OCI-LY3 (cell line): ENCODE results near the gene EFCAB5.

Experiments used
- CTCF ChIP-seq: fragments of 200-600, 300-600 bp; sonication (generic); IDR thresholded peaks from 2 replicates; pipeline ENCODE4 v1.5.1; 2014; ENCODE audit warnings: antibody characterized with exemption, low read length, low read depth
- EZH2phosphoT487 ChIP-seq: fragments of 200-600 bp; shearing (Covaris generic); IDR thresholded peaks from 2 replicates; pipeline ENCODE4 v1.6.1; 2018; ENCODE audit warnings: antibody characterized with exemption, mixed run types, low read depth

DNA sequence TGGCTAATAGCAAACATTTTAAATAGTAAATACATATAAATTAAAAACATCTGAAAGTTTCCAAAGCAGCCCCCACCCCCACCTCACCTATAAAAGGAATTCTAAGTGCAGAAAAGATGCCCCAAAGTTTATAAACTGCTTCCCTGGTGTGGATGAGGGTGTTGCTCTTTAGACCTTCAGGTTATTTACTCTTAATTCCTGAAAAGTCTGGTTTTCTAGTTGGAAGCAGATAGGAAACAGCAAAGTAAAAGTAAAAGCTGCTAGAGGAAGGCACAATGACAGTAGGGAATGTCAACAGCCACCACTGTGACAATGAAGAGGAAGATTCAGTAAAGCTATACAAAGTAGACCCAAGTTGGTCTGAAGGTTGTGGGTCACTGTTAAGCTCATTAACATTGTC, 49.2 kb upstream of the EFCAB5 start:
- TF ChIP-seq CTCF: no peak
- no peak for TF ChIP-seq EZH2phosphoT487
